GM12878 (cell line): Measurements from ENCODE around the gene FGF14. TPM values are rescaled to one million over a fixed set of nuclear protein-coding genes. Genes with fewer than 3 reads are reported as not detected.

Experiments
- ATAC-seq: fragments of 200-7000 bp; cut with Tn5 transposase; 3 replicates; pipeline ENCODE4 v1.9.1; 2020; ENCODE audit warnings: mild to moderate bottlenecking, moderate library complexity
- BruUV-seq: library from RNA; stranded (reverse); fragments of 400-500 nt; replicated peaks from 2 replicates; lab custom pipeline; 2021; lab: Mats Ljungman, UMichigan
- CTCF ChIA-PET: fragments of 300-600 bp; sonication (Branson Sonifier 250); formaldehyde crosslinking; extraction: SDS; loops from one replicate; lab custom pipeline; 2021; ENCODE audit warnings: inconsistent platforms; lab: Yijun Ruan, JAX
- POLR2A ChIA-PET: fragments of 350-600 bp; formaldehyde crosslinking; extraction: SDS; loops from one replicate; lab custom pipeline; 2021; ENCODE audit warnings: inconsistent platforms; lab: Charles Lee
- RAD21 ChIA-PET: fragments of 300-600 bp; sonication (Branson Sonifier 250); formaldehyde crosslinking; loops from one replicate; lab custom pipeline; 2023; ENCODE audit warnings: antibody characterized with exemption; ENCODE audit not compliant: unreplicated experiment; lab: Charles Lee
- SMC1A ChIA-PET: fragments of 300-600 bp; sonication (Branson Sonifier 250); formaldehyde crosslinking; loops from one replicate; lab custom pipeline; 2023; ENCODE audit not compliant: unreplicated experiment, uncharacterized antibody; lab: Charles Lee
- DNase-seq: peaks from one replicate; pipeline ENCODE4 v3.0.0-alpha.2; 2011; ENCODE audit warnings: low read depth, low spot score
- FAIRE-seq: peaks from 3 replicates; lab custom pipeline; 2011; peaks lifted over from hg19 to GRCh38; lab: Jason Lieb, UNC
- H2AFZ ChIP-seq: 2 replicates; pipeline ENCODE4 v1.6.0; 2011; ENCODE audit warnings: low read depth, low read length, control low read depth; ENCODE audit not compliant: control insufficient read depth
- H3K27ac ChIP-seq: 2 replicates; pipeline ENCODE4 v1.5.1; 2011; ENCODE audit warnings: control low read depth; ENCODE audit not compliant: control insufficient read depth, insufficient read depth
- H3K27me3 ChIP-seq, 2 experiments: replicated peaks in 1 of 2; 2 replicates each; pipeline versions ENCODE4 v1.6.0 to v1.6.1; 2011; ENCODE audit warnings: low read length in 1 of 2; ENCODE audit not compliant: control insufficient read depth in 2 of 2, insufficient read depth in 2 of 2
- H3K36me3 ChIP-seq, 2 experiments: 2 replicates each; pipeline ENCODE4 v1.5.1; 2011; ENCODE audit warnings: low read length in 1 of 2; ENCODE audit not compliant: control insufficient read depth in 2 of 2, insufficient read depth in 2 of 2
- H3K4me1 ChIP-seq: 2 replicates; pipeline ENCODE4 v1.6.1; 2011; ENCODE audit warnings: mild to moderate bottlenecking, low read length, moderate library complexity, mixed read lengths; ENCODE audit not compliant: control insufficient read depth, insufficient read depth
- H3K4me2 ChIP-seq: 2 replicates; pipeline ENCODE4 v1.6.0; 2011; ENCODE audit warnings: control low read depth; ENCODE audit not compliant: control insufficient read depth, insufficient read depth
- H3K4me3 ChIP-seq: fragments of 200-600 bp; sonication (generic); 2 replicates; pipeline ENCODE4 v1.5.1; 2016
- H3K79me2 ChIP-seq: 2 replicates; pipeline ENCODE4 v1.6.0; 2011; ENCODE audit warnings: low read length; ENCODE audit not compliant: control insufficient read depth, insufficient read depth
- H3K9ac ChIP-seq: 2 replicates; pipeline ENCODE4 v1.8.0; 2011; ENCODE audit warnings: low read length, control low read depth, mixed read lengths; ENCODE audit not compliant: control insufficient read depth, insufficient read depth
- H3K9me3 ChIP-seq: replicated peaks from 3 replicates; pipeline ENCODE4 v1.5.1; 2011; ENCODE audit warnings: mild to moderate bottlenecking, low read length; ENCODE audit not compliant: control insufficient read depth, insufficient read depth
- H4K20me1 ChIP-seq: 2 replicates; pipeline ENCODE4 v1.6.0; 2011; ENCODE audit not compliant: control insufficient read depth, insufficient read depth
- CUX1 ChIP-seq: IDR thresholded peaks from 2 replicates; pipeline ENCODE4 v1.6.1; 2012; ENCODE audit warnings: improper control_type of control experiment, low read depth, low read length; ENCODE audit not compliant: insufficient replicate concordance
- DPF2 ChIP-seq: fragments of 450-650 bp; IDR thresholded peaks from 2 replicates; pipeline ENCODE4 v1.6.1; 2017; ENCODE audit warnings: mild to moderate bottlenecking
- ETV6 ChIP-seq, 2 experiments: fragments of 450-650 bp in 1 of 2; IDR thresholded peaks in 1 of 2; conservative IDR thresholded peaks in 1 of 2; 2 replicates each; pipeline ENCODE4 v1.6.1; 2014; ENCODE audit warnings: antibody characterized with exemption in 1 of 2, borderline replicate concordance in 1 of 2, low read depth in 1 of 2, mild to moderate bottlenecking in 1 of 2, moderate library complexity in 1 of 2
- HDAC2 ChIP-seq: fragments of 200-600 bp; sonication (generic); IDR thresholded peaks from 2 replicates; pipeline ENCODE4 v1.6.1; 2017
- HDGF ChIP-seq: fragments of 450-650 bp; IDR thresholded peaks from 2 replicates; pipeline ENCODE4 v1.6.1; 2016; ENCODE audit warnings: antibody characterized with exemption
- JUNB ChIP-seq: IDR thresholded peaks from 2 replicates; pipeline ENCODE4 v1.6.1; 2016; ENCODE audit warnings: antibody characterized with exemption, mild to moderate bottlenecking
- MXI1 ChIP-seq: fragments of 150-350 bp; IDR thresholded peaks from 2 replicates; pipeline ENCODE4 v1.6.1; 2011; ENCODE audit warnings: low read depth, mild to moderate bottlenecking, inconsistent platforms, low read length, improper control_type of control experiment
- MYB ChIP-seq: fragments of 150-350 bp; IDR thresholded peaks from 2 replicates; pipeline ENCODE4 v1.6.1; 2014; ENCODE audit warnings: mild to moderate bottlenecking, low read depth, low read length, borderline replicate concordance
- NFYB ChIP-seq: IDR thresholded peaks from 2 replicates; pipeline ENCODE4 v1.6.1; 2011; ENCODE audit warnings: low read depth, mild to moderate bottlenecking, low read length, improper control_type of control experiment, moderate library complexity; ENCODE audit not compliant: insufficient read depth
- NR2C2 ChIP-seq: IDR thresholded peaks from 2 replicates; pipeline ENCODE4 v1.6.1; 2011; ENCODE audit warnings: borderline replicate concordance, low read depth; ENCODE audit not compliant: control insufficient read depth, insufficient read length
- RCOR1 ChIP-seq: conservative IDR thresholded peaks from 2 replicates; pipeline ENCODE4 v1.6.1; 2012; ENCODE audit warnings: low read depth, low read length, improper control_type of control experiment
- SREBF1 ChIP-seq: IDR thresholded peaks from 2 replicates; pipeline ENCODE4 v1.6.1; 2012; ENCODE audit warnings: mild to moderate bottlenecking, low read length
- SREBF2 ChIP-seq: IDR thresholded peaks from 2 replicates; pipeline ENCODE4 v1.6.1; 2012; ENCODE audit warnings: mild to moderate bottlenecking, low read length
- SRF ChIP-seq, 2 experiments: IDR thresholded peaks; 2 replicates each; pipeline ENCODE4 v1.6.1; 2011; ENCODE audit warnings: low read depth in 2 of 2, low read length in 2 of 2, mild to moderate bottlenecking in 1 of 2, moderate library complexity in 1 of 2
- TAF1 ChIP-seq: IDR thresholded peaks from 2 replicates; pipeline ENCODE4 v1.6.1; 2011; ENCODE audit warnings: mild to moderate bottlenecking, low read depth, low read length, borderline replicate concordance
- WRNIP1 ChIP-seq: IDR thresholded peaks from 2 replicates; pipeline ENCODE4 v1.6.1; 2011; ENCODE audit warnings: low read depth, low read length, improper control_type of control experiment, borderline replicate concordance
- ZNF207 ChIP-seq: fragments of 450-650 bp; IDR thresholded peaks from 2 replicates; pipeline ENCODE4 v1.6.1; 2014; ENCODE audit warnings: antibody characterized with exemption, mild to moderate bottlenecking, borderline replicate concordance
- ZNF384 ChIP-seq: IDR thresholded peaks from 2 replicates; pipeline ENCODE4 v1.6.1; 2012; ENCODE audit warnings: low read depth, mild to moderate bottlenecking, low read length, improper control_type of control experiment, borderline replicate concordance
- ZZZ3 ChIP-seq: IDR thresholded peaks from 2 replicates; pipeline ENCODE4 v1.6.1; 2011; ENCODE audit warnings: low read depth; ENCODE audit not compliant: control insufficient read depth, insufficient read length
- WGBS: methylation state at CpG from one replicate; pipeline ENCODE4 v1.1.6; 2016; ENCODE audit warnings: low lambda C conversion rate; ENCODE audit not compliant: insufficient replicate concordance, insufficient coverage; ENCODE audit errors: missing lambda C conversion rate; 5-methylcytosine and 5-hydroxymethylcytosine counted together
- in situ Hi-C: fragments of 300-500 bp; cut with MboI; formaldehyde crosslinking; loops from 9 replicates; pipeline ENCODE4 v1.14.3; 2018; ENCODE audit warnings: mixed read lengths
- intact Hi-C: fragments of 100-400 bp; cut with micrococcal nuclease; formaldehyde crosslinking; loops from one replicate; pipeline ENCODE4 v1.14.2; 2022; ENCODE audit not compliant: unreplicated experiment
- polyA plus RNA-seq, 11 experiments: library from polyadenylated mRNA; depleted of rRNA in 4 of 11; unstranded in 6 of 11; stranded (reverse) in 5 of 11; fragments of >200 nt; fragmentation: Nextera tagmentation in 4 of 11; fragmentation: Illumina TruSeq in 1 of 11; extraction: Ambion mirVana in 4 of 11; extraction: Trizol in 1 of 11; gene quantifications; 1 replicate in 1 of 11; 2 replicates in 10 of 11; pipeline versions ENCODE4 v1.2.1 to v1.2.3, GENCODE V29; 2011 to 2016; ENCODE audit warnings: inconsistent platforms in 2 of 11, missing spikeins in 2 of 11, low read depth in 1 of 11
- total RNA-seq, 4 experiments: library from RNA; depleted of rRNA in 3 of 4; stranded (reverse); fragments of >200 nt in 3 of 4; fragmentation: Illumina TruSeq in 1 of 4; extraction: Trizol in 1 of 4; gene quantifications; 2 replicates each; pipeline versions ENCODE4 v1.2.1 to v1.2.3, GENCODE V29; 2013 to 2021

The FGF14 gene
- total and polyA plus RNA-seq, 10 of the 15 experiments (the other 5 are each of a cell fraction or from before 2014, with no cell fraction given): under 0.01 to 0.44 (median 0.04) TPM

GRCh38 chr13:102276404-102276803 lies 125.4 kb downstream of the FGF14 start:
- no peak for FAIRE-seq
- ChIA-PET POLR2A (no interaction called here), CTCF (no interaction called here), SMC1A (no interaction called here)
- H3K4me3 ChIP-seq: no peak overlapping the region
- no peak overlapping the region for H2AFZ ChIP-seq
- no peaks in the 10 kb centered on the region for H3K36me3 ChIP-seq
- TF ChIP-seq JUNB (no peak), MXI1 (no peak), DPF2 (no peak), CUX1 (no peak), ETV6 (conservative IDR thresholded peaks at IDR 0.05 in 1 of 2, IDR thresholded peaks at IDR 0.05 in 1 of 2; ENCODE audit: borderline replicate concordance in 1 of 2, low read depth in 1 of 2) (no peak), SREBF2 (no peak), NFYB (no peak), NR2C2 (no peak), WRNIP1 (no peak), MYB (no peak), HDGF (no peak), SRF (IDR thresholded peaks at IDR 0.05; ENCODE audit: low read depth in 2 of 2, low read length in 2 of 2) (no peak), HDAC2 (no peak), ZZZ3 (no peak), RCOR1 (no peak), TAF1 (no peak), ZNF384 (no peak), SREBF1 (no peak), ZNF207 (no peak)
- TF ChIP-seq, all 136 proteins: peak for 0
- RAD21 ChIA-PET: no interaction called here
- Histone ChIP-seq H3K9ac (no peak overlapping the region), H3K27ac (no peak overlapping the region), H3K4me2 (no peak overlapping the region), H3K79me2 (no peaks in the 10 kb centered on the region), H3K4me1 (no peaks in the 10 kb centered on the region), H4K20me1 (no peaks in the 10 kb centered on the region), H3K9me3 (no peaks in the 10 kb centered on the region), H3K27me3 (no peaks in the 10 kb centered on the region)
- in situ Hi-C loops (no loop called here), intact Hi-C loops (no loop called here)
- BruUV-seq: no TSS peak
- WGBS: 73% methylated on average over 1 of the region's 1 CpG
- ATAC-seq (no peak), DNase-seq (no peak)
